HEK293 (cell line): ENCODE measurements around the gene CPNE1.

Experiments
- ATF2 ChIP-seq: fragments of 450-650 bp; formaldehyde crosslinking; IDR thresholded peaks from 2 replicates; pipeline ENCODE4 v1.5.1; 2016; ENCODE audit warnings: missing biosample characterization, missing genetic modification characterization, low read depth
- ELK4 ChIP-seq: IDR thresholded peaks from 2 replicates; pipeline ENCODE4 v1.6.1; 2011; ENCODE audit warnings: mild to moderate bottlenecking, low read depth, low read length, borderline replicate concordance
- MYNN ChIP-seq: fragments of 450-650 bp; formaldehyde crosslinking; IDR thresholded peaks from 2 replicates; pipeline ENCODE4 v1.5.1; 2016; ENCODE audit warnings: missing biosample characterization, missing genetic modification characterization, borderline replicate concordance
- REST ChIP-seq: fragments of 450-650 bp; formaldehyde crosslinking; IDR thresholded peaks from 2 replicates; pipeline ENCODE4 v1.5.1; 2016; ENCODE audit warnings: missing biosample characterization, missing genetic modification characterization
- TCF7L2 ChIP-seq: IDR thresholded peaks from 2 replicates; pipeline ENCODE4 v1.6.1; 2011; ENCODE audit warnings: low read depth, mild to moderate bottlenecking, inconsistent platforms, low read length, moderate library complexity, borderline replicate concordance
- ZNF433 ChIP-seq: fragments of 450-650 bp; formaldehyde crosslinking; IDR thresholded peaks from 2 replicates; pipeline ENCODE4 v1.5.1; 2016; ENCODE audit warnings: missing biosample characterization, missing genetic modification characterization, low read depth
- ZNF521 ChIP-seq: fragments of 450-650 bp; formaldehyde crosslinking; IDR thresholded peaks from 2 replicates; pipeline ENCODE4 v1.5.1; 2017; ENCODE audit warnings: missing biosample characterization, mild to moderate bottlenecking, missing genetic modification characterization
- ZNF529 ChIP-seq: fragments of 450-650 bp; formaldehyde crosslinking; IDR thresholded peaks from 2 replicates; pipeline ENCODE4 v1.5.1; 2017; ENCODE audit warnings: missing genetic modification characterization, missing biosample characterization; ENCODE audit not compliant: insufficient replicate concordance
- ZSCAN30 ChIP-seq: fragments of 450-650 bp; IDR thresholded peaks from 2 replicates; pipeline ENCODE4 v1.5.1; 2018; ENCODE audit warnings: missing biosample characterization, mild to moderate bottlenecking, missing genetic modification characterization, moderate library complexity
- TF ChIP-seq, protein P1 (sequence below): fragments of 450-650 bp; formaldehyde crosslinking; IDR thresholded peaks from 2 replicates; pipeline ENCODE4 v1.5.1; 2016; ENCODE audit warnings: missing biosample characterization, missing genetic modification characterization
- TF ChIP-seq, protein P2 (sequence below): fragments of 450-650 bp; formaldehyde crosslinking; IDR thresholded peaks from 2 replicates; pipeline ENCODE4 v1.5.1; 2017; ENCODE audit warnings: missing biosample characterization, mild to moderate bottlenecking, missing genetic modification characterization, moderate library complexity
- TF ChIP-seq, protein P3 (sequence below): fragments of 450-650 bp; formaldehyde crosslinking; IDR thresholded peaks from 2 replicates; pipeline ENCODE4 v1.5.1; 2016; ENCODE audit warnings: missing biosample characterization, missing genetic modification characterization

DNA sequence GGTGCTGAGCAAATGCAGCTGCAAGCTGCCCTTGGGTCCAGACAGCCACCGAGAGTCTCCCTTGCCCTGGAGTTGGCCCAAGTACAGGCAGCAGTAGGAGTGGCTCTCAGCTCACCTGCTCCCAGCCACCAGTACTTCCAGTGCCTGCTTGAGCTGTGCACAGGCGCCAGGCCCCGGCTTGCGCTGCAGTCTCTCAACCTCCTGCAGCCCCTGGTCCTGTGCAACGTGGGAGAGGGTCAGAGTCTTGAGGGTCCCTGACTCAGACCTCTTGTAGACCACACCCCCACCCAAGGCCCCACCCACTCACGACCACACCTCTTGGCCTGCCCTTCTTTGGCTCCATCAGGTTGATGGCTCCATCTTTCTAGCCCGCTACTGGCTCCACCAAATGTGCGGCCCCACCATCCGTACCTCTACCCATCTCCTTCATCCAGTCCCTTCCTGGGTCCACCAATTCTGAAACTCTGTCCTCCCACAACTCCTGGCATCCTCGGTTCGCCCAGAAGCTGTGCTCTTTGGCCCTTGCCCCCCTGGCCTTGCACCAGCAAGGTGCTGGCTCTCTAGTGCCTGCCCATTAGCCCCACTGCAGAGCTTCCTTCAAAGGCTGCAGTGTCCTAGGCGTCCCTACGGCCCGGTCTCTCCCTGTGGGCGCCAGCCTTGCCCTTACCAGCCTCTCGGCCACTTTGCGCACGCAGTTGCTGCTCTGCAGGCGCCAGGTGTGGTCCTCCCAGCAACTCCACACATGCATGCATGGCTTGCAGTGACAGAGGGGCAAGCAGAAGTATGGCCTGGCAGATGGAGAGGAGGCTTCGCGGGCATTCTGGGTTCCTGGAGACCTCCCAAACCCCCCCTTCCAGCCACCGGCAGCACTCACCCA lies 65.6 kb downstream of the CPNE1 start:
- no peak for TF ChIP-seq ZNF529 (tag by site-specific recombination)
- TF ChIP-seq, protein P1, sequence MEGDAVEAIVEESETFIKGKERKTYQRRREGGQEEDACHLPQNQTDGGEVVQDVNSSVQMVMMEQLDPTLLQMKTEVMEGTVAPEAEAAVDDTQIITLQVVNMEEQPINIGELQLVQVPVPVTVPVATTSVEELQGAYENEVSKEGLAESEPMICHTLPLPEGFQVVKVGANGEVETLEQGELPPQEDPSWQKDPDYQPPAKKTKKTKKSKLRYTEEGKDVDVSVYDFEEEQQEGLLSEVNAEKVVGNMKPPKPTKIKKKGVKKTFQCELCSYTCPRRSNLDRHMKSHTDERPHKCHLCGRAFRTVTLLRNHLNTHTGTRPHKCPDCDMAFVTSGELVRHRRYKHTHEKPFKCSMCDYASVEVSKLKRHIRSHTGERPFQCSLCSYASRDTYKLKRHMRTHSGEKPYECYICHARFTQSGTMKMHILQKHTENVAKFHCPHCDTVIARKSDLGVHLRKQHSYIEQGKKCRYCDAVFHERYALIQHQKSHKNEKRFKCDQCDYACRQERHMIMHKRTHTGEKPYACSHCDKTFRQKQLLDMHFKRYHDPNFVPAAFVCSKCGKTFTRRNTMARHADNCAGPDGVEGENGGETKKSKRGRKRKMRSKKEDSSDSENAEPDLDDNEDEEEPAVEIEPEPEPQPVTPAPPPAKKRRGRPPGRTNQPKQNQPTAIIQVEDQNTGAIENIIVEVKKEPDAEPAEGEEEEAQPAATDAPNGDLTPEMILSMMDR: no peak
- TF ChIP-seq, protein P2, sequence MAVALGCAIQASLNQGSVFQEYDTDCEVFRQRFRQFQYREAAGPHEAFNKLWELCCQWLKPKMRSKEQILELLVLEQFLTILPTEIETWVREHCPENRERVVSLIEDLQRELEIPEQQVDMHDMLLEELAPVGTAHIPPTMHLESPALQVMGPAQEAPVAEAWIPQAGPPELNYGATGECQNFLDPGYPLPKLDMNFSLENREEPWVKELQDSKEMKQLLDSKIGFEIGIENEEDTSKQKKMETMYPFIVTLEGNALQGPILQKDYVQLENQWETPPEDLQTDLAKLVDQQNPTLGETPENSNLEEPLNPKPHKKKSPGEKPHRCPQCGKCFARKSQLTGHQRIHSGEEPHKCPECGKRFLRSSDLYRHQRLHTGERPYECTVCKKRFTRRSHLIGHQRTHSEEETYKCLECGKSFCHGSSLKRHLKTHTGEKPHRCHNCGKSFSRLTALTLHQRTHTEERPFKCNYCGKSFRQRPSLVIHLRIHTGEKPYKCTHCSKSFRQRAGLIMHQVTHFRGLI (tag by site-specific recombination): no peak
- no peak for TF ChIP-seq TCF7L2
- TF ChIP-seq ZNF521 (tag by site-specific recombination): no peak
- TF ChIP-seq ZNF433 (tag by site-specific recombination): no peak
- no peak for TF ChIP-seq ELK4
- TF ChIP-seq ATF2 (tag by site-specific recombination): no peak
- TF ChIP-seq REST (tag by site-specific recombination): no peak
- no peak for TF ChIP-seq ZSCAN30
- TF ChIP-seq, protein P3, sequence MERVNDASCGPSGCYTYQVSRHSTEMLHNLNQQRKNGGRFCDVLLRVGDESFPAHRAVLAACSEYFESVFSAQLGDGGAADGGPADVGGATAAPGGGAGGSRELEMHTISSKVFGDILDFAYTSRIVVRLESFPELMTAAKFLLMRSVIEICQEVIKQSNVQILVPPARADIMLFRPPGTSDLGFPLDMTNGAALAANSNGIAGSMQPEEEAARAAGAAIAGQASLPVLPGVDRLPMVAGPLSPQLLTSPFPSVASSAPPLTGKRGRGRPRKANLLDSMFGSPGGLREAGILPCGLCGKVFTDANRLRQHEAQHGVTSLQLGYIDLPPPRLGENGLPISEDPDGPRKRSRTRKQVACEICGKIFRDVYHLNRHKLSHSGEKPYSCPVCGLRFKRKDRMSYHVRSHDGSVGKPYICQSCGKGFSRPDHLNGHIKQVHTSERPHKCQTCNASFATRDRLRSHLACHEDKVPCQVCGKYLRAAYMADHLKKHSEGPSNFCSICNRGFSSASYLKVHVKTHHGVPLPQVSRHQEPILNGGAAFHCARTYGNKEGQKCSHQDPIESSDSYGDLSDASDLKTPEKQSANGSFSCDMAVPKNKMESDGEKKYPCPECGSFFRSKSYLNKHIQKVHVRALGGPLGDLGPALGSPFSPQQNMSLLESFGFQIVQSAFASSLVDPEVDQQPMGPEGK (tag by site-specific recombination): no peak
- TF ChIP-seq MYNN (tag by site-specific recombination): no peak
